Measurements from ENCODE around the gene CABLES1.
"Not testable (repeated sequence)": the region's sequence is repeated elsewhere in the genome, so short reads cannot be mapped to it uniquely, and the experiment has no call there.

Gene CABLES1

DNA sequence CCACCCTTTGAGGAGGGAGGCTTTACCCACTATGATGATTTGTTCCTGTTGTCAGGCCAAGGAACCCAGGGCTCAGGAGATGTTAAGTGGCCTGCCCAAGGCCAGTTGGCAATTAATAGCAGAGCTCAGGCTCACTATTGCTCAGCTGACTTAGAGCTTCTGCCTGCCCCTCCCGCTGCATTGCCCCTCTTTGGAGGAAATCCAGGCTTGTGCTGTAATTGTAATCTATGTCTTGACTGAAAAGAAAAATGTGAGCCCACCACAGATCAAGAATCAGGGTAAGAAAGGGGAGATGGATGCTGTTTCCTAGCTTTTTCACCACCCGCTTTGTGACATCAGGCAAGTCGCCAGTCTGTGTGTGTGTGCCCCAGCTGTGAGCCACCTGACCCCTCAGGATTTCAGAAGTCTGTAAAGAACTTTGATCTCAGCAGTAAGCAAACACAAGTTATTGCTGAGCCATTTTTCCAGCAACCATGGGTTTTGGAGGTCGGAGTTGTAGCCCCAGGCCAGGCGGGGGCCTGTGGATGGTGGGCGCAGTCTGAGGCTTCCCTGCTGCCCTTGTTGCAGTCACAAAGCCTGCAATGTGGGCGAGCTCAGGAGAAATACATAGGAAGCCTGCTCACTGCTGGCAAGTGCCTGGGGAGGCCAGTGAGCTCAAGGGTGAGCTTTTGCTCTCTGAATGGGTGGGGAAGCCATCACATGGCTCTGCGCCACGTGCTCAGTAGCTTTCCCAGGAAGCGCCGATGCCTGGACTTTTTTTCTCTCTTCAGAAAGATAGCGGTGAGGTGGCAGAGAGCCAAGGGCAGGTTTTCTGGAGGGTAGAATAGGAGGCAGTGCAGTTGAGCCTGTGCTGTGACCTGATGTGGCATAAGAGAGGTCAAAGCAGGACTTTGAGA is 6.1 kb downstream of the CABLES1 start:
- H3K4me3 ChIP-seq (ENCODE audit: low read depth, low read length), result no peak overlapping the region

DNA sequence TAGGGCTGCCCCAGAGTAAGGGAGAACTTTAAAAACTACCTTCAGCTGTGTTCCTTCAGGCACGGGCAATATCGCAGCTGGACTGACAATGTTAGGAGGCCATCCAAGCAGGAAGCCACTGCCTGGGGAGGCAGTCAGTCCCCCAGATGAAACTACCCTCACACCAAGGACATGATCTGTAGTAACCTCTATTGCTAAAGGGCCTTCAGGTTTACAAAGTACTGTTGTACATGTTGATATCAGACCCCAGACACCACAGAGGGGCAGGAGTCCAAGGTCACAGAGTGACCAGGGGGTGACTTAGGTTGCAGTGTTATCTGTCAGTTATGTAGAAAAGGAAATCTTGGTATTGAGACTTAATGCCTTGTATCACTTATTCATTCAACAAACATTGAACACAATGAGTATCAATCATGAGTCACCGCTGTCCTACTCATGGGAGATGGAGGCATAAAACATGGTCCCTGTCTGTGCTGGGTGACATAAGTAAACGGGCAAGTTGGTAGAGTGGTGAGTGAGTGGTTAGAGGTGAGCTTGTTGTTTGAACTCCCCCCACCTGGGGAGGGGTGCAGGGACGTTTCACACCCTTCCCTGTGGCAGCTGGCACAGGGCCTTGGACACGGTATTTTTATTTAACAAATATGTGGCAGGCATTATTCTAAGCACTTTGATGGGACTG is 7.1 kb downstream of the CABLES1 start:
- no peak overlapping the region for H3K4me3 ChIP-seq (ENCODE audit: low read depth, low read length)

DNA sequence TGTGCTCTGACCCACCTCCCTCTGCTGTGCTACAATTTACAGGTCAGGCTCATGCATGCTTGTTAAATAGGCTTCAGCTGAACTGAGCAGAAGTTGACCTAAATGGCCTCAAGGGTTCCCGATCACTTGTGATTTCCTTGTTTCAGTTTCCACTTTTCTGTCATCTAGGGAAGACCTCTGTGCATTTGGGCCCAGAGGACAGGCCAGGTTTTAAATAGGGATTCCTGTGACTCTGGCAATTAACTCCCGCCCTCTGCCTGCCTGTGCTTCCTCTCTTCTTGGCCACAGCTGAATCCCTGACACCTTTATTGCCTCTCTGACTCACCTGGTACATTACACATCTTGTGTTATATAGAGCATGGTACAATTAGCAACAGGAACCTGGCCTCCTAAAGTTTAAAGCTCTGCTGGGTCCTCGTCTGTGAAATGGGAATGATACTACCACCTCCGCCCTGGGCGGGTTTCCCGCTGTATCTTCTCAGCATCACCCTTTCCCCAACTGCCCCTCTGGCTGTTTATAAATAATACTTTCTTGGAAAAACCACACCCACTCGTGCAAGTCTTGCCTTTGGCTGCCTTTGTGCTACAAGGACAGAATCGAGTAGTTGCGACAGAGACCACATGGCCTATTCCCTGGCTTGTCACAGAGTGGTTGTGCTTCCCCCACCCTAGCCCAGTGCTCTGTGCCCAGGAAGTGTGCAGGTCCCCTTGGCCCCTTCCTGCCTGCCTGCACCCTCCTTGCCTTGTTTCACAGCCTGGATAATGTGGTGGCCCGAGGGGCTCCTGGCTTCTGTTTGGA is 7.9 kb downstream of the CABLES1 start:
- no peak overlapping the region for H3K4me3 ChIP-seq (ENCODE audit: low read depth, low read length)

DNA sequence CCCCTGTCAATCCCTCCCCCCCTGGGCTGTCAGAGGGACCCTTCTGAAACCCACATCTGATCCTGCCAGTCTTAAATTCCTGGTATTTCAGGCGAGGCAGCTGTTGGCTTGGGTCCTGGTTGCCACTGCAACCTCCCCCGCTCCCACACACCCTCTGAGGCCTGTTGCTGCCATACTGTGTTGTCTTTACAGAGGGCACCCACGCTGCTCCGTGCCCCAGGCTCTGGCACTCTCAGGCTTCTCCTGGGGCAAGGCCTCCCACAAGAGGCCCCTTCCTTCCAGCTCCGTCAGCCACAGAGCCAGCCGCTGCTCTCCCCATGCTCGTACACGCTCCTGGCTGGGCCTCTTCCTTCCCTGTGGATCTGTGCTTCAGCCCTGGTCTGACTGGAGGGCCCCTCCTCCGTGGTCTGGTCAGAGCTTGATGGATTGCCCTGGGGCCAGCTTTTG is 8.6 kb downstream of the CABLES1 start:
- H3K4me3 ChIP-seq (ENCODE audit: low read depth, low read length), result no peak overlapping the region

DNA sequence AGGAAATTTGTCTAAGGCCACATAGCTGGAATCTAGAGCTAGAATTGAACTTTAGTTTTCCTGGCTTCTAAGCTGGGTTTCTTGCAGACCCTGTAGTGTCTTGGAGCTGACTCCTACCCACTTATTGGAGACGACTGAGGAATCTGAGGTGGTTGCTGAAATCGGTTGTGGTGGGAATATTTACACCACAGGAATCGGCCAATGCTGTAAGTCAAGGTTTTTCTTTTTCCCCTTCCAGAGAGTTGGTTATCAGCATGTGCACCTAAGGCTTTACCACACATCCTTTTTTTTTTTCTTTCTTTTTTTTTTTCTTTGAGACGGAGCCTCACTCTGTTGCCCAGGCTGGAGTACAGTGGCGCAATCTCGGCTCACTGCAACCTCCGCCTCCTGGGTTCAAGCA is 9.4 kb downstream of the CABLES1 start:
- no peak overlapping the region for H3K4me3 ChIP-seq (ENCODE audit: low read depth, low read length)

DNA sequence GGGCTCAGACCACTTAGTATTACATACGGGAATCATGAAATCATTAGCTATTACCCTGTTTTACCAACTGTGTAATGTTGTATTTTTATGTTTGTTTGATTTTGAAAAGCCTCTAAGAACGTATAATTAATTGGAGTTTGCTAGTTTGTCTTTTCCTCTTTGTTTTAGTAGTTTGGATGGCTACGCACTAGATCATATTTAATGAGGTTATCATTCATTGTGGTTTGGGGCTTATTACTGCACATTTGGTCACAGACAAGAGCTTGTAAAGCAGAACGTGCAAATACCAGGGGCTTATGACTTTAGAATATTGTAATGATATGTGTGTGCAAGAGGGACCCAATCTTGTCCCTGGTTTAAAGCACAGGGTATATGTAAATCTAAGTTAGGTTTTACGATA is 10.3 kb downstream of the CABLES1 start:
- no peak overlapping the region for H3K4me3 ChIP-seq (ENCODE audit: low read depth, low read length)

DNA sequence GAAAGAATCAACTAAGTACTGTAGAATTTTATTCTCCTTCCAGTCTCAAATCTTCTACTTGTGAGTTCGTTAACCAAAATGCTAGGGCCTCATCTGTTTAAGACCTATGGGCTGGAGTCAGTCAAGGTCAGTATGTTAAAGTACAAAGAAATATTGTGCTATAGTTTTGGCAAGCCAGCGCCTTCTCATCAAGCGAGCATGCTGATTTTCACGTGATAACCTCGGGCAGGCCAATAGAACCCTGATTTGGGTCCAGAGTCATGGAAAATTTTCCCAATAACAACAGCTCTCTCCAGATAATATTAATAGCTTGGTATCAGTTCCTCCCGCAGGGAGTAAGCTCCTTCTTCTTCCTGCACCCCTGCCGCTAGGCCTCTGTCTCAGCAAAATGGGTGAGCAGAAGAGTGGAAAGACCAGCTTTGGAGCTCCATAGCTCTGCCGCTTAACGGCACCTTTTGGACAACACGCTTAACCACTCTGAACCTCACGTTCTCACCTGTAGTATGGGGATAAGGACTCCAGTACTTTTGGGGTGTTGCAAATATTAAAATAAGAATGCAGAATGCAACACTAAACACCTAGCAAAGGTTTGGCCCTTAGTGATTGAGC is 11.7 kb downstream of the CABLES1 start:
- H3K4me3 ChIP-seq (ENCODE audit: low read depth, low read length), result no peak overlapping the region

DNA sequence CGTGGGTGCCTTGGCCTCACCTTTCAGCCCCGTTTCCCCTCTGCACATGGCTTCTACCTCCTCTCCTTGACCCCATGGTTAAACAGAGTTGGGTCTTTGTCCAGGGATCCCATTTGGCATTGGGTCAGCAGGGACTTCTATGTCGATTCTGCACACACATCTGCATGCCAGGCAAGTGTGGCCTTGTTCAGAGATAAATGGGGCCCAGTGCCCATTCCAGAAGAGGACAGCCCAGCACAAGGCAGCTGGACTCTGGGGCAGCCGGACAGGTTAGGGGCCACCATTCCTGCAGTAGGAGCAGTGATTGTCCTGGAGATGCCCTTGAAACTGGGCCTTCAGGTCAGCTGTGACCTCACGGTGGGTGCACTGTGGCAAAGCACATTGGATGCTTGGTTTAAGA is 13.1 kb downstream of the CABLES1 start:
- no peak overlapping the region for H3K4me3 ChIP-seq (ENCODE audit: low read depth, low read length)

DNA sequence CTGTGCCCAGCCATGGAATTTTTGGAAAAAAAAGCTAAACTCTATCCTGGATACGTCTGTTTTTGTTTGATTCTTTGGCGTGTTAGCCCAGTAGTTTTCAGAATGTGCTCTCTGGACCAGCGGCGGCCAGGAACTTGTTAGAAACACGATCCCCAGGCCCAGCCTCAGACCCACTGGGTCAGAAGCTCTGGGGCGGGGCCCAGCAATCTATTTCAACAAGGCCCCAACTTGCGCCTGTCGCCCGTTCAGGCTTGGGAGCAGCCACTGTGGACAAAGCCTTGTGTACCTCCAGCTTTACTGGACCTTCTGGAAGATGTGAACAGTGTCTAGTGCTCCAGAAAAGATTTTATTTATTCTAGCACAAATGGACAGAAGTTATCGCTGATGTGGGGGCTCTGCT is 14.3 kb downstream of the CABLES1 start:
- no peak overlapping the region for H3K4me3 ChIP-seq (ENCODE audit: low read depth, low read length)

DNA sequence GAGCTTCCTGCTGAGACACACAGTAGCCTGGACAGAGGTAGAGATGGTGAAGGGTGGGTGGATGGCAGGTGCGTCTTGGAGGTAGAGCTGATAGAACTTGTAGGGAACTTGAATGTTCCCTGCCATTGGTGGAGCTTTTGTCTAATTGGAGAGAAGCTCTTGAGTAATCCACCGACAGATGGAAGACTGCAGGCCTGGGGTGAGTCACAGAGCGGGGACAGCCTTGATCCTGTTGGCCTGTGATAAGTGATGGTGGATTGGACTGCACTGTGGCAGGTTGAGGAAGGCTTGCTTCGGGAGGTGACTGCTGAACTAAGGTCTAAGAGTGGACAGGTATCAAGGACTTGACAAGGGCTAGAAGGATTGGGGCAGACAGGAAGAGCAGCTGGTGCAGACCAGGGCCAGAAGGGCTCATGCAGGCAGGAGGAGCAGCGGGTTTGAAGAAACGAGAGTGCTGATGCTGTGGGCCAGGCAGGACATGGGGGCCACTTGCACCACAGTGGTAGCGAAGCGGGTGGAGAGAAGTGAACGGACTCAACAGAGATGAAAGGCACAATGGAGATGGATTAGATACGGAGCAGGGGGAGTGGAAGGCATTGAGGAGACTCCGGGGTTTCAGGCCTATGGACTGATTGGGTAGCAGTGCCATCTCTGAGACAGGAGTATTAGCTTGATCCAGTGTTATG is 16.3 kb downstream of the CABLES1 start:
- no peak overlapping the region for H3K4me3 ChIP-seq (ENCODE audit: low read depth, low read length)

DNA sequence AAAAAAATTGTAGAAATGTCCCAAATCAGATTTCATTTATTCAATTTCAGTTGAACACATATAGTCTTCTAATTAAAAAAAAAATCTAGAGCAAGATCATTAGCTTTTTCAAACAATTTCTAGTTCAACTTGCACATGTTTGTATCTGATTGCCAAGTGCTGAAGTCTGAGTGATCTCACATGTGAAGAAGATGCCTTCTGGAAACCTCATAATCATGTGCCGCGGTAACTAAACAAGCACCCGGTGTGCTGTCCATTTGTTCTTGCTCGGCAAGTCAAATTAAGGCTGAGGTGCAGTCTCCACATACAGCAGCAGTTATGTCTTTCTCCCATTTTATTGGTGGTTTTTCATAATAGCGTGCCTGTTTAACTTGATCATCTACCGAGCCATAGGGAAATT is 18.7 kb downstream of the CABLES1 start:
- H3K4me3 ChIP-seq (ENCODE audit: low read depth, low read length), result no peak overlapping the region

DNA sequence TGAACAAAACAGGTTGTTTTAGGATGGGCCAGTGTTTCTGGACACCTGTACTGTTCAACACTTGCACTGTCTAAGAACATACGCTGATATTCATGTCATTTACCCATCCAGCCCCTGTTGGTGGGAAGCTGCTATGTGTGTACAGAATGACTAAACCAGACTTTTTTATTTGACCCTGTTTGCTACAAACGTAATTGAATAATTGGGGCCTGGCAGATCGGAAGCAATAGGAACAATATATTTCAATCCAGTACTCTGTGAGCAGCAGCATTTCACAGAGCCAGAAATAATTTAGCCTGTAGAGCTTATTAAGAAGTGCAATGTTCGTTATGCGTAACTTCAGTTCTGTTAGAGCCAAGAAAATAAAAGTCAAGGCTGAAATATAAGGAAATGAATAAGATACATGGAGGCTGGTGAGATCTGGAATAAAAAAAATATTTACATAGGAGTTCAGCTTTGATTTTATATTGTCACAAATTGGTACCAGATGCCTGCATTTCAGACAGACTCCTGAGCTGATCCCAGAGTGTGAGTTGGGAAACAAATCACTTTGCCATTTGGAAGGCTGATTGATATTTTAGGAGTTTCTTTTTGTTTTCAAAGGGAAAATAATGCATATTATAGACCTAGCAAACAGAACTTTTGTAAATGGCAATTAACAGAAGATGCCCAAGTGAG is 19.7 kb downstream of the CABLES1 start:
- no peak overlapping the region for H3K4me3 ChIP-seq (ENCODE audit: low read depth, low read length)

DNA sequence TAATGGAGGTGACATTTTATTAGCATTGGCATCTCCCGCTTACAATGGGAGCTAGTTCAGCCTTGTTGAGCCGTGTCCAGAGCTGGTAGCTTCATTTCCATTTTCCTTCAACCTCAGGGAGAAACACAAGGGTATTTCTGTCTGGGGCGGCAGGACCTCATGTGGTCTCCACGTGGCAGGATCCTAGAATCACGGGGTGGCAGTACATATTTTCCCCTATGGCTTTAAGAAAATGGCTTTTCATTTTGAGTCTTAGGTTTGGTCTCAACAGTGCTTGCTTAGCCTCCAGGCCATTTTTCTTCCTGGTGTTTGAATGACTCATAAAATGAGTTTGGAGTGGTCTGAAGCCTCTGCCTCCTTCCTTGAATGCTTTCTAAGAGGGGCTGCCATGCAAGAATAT is 20.3 kb downstream of the CABLES1 start:
- H3K4me3 ChIP-seq (ENCODE audit: low read depth, low read length), result no peak overlapping the region

DNA sequence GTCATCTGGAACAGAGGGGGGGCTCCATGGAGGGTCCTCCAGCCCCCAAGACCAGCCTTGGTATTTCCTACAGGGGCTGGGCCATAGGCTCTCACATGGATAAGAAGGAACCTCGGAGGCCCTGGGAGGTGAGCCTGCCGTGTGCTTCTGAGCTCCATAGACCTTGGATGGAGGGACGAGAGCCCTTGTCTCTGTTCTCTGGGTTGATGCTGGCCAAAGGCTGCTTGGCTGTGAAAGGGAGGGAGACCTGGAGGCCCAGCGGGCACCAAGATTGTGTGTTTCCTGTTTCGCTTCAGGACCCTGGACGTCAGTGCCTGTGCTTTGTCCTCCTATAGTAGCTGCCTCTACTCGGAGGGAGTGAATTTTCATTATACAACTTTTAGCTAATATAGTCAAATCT is 20.8 kb downstream of the CABLES1 start:
- no peak overlapping the region for H3K4me3 ChIP-seq (ENCODE audit: low read depth, low read length)

DNA sequence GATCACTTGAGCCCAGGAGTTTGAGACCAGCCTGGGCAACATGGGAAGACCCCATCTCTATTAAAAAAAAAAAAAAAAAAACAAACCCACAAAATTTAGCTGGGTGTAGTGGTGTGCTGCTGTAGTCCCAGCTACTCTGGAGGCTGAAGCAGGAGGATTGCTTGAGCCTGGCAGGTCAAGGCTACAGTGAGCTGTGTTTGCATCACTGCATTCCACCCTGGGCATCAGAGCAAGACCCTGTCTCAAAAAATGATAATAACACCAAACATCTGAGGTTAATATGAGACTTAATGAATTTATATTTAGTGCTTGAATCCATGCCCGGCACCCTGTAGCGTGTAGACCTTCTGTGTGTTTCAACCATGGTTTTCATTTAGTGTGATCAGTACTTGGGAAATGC is 22.8 kb downstream of the CABLES1 start:
- no peak overlapping the region for H3K4me3 ChIP-seq (ENCODE audit: low read depth, low read length)

DNA sequence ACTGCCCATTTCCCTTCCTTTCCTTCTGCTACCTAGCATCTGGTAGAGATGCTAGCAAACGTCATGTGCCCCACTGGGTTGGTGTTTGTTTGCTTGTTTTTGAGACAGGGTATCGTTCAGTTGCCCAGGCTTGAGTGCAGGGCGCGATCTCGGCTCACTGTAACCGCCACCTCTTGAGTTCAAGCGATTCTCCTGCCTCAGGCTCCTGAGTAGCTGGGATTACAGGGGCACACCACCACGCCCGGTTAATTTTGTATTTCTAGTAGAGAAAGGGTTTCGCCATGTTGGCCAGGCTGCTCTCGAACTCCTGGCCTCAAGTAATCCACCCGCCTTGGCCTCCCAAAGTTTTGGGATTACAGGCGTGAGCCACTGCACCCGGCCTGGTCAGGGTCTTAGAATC is 23.6 kb downstream of the CABLES1 start:
- not testable (repeated sequence) for H3K4me3 ChIP-seq (ENCODE audit: low read depth, low read length)

DNA sequence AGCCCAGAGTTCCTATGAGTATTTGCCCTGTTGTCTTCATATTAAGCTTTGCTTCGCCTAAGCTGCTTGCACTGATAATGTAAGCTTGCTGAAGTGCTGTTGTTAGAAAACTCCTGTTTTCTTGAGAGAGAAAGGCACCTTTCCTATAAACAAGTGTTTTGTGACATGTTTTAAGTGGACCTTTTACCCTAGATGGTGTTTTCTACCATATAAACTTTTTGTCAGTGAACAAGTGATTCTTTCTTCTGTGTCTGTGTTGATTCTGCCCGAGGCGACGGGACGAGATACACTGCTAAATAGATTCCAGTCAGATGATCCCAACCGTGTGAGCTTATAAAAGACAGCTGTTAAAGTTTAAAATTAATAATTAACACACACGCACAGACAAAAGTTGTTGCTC is 24.1 kb downstream of the CABLES1 start:
- H3K4me3 ChIP-seq (ENCODE audit: low read depth, low read length), result no peak overlapping the region

DNA sequence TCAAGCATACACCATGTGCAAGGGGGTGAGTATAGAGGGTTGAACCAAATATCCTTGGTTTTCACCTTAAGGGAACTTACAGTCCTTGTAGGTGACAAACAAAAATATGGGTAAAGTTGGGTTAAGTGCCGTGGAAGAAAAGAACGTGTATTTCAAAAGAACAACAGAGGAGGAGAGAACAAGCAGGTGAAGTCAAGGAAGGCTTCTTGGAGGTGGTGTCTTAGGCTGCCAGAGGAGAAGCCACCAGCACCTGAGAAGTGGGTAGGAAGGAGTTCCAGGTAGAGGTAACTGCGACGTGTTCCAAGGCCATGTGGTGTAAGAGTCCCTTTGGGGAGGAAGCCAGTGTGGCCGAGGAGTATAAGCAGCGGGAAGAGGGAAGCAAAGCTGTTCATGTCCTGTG is 27.2 kb downstream of the CABLES1 start:
- no peak overlapping the region for H3K4me3 ChIP-seq (ENCODE audit: low read depth, low read length)

DNA sequence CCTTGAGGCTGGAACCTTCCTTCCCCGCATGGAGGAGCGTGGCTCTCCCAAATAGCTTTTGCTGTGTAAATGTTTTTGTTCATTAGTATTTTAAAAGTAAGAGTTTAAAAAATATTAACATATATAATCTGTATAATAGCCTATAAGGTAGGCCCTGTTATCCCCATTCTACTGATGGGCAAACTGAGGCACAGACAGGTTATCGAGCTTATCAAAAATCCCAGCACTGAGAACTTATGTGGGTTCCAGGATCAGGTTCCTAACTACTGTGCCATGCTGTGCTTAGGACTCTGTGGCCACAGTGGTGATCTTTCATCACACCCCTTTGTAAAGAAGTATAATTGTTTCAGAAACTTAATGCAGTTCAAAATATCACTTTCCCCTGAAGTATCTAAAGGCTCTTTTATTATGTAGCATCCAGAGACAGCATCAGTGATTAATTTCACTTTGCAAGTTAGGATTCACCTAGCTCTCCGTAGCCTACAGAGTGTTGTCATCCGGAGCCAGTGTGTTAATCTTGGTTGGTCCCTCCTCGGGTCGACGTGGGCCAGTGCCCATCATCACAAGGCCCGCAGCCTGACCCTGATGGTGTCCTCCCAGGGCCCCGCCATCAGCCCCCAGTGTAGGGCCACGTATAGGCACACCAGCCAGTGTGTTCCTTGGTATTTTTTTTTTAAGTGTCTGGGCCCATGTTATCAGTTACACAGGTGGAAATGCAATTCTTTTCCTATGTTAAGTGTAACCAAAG is 28.7 kb downstream of the CABLES1 start:
- H3K4me3 ChIP-seq (ENCODE audit: low read depth, low read length), result no peak overlapping the region
